Peyer's patch (tissue), 4 donors: ENCODE data around the gene ERH.

Experiments
- CTCF ChIP-seq, 6 experiments: fragments of 450-650 bp in 4 of 6; fragments of 200-600 bp in 2 of 6; sonication (generic) in 1 of 6; IDR thresholded peaks; one replicate each; pipeline ENCODE4 v1.5.1; 2017 to 2019; ENCODE audit warnings: antibody characterized with exemption in 6 of 6, mild to moderate bottlenecking in 3 of 6, moderate library complexity in 1 of 6
- POLR2A ChIP-seq, 2 donors: fragments of 450-650 bp; IDR thresholded peaks; one replicate each; pipeline ENCODE4 v1.5.1; 2017; ENCODE audit warnings: antibody characterized with exemption in 2 of 2, mild to moderate bottlenecking in 2 of 2, moderate library complexity in 2 of 2

- TF ChIP-seq CTCF (IDR thresholded peaks at IDR 0.05) (no peak), POLR2A (IDR thresholded peaks at IDR 0.05) (no peak)
Observed at GRCh38 chr14:69360438-69361108, 37.5 kb downstream of the ERH start.
